C4-2B (cell line): Measurements from ENCODE around the gene RALB.
"Not testable (repeated sequence)": the region's sequence is repeated elsewhere in the genome, so short reads cannot be mapped to it uniquely, and the experiment has no call there.

ENCODE experiments used
- ZFX ChIP-seq: fragments of 450-650 bp; IDR thresholded peaks from 2 replicates; pipeline ENCODE4 v1.6.1; 2017
- TF ChIP-seq, protein P1 (sequence below): fragments of 450-650 bp; conservative IDR thresholded peaks from 2 replicates; pipeline ENCODE4 v1.5.1; 2017; ENCODE audit warnings: mild to moderate bottlenecking

DNA sequence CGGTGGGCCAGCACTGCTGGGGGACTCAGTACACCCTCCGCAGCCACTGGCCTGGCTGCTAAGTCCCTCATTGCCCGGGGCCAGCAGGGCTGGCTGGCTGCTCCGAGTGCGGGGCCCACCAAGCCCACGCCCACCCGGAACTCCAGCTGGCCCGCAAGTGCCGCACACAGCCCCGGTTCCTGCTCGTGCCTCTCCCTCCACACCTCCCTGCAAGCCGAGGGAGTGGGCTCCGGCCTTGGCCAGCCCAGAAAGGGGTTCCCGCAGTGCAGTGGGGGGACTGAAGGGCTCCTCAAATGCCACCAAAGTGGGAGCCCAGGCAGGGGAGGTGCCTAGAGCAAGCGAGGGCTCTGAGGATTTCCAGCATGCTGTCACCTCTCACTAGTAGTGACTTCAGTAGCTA lies 7.3 kb downstream of the RALB start:
- TF ChIP-seq, protein P1, sequence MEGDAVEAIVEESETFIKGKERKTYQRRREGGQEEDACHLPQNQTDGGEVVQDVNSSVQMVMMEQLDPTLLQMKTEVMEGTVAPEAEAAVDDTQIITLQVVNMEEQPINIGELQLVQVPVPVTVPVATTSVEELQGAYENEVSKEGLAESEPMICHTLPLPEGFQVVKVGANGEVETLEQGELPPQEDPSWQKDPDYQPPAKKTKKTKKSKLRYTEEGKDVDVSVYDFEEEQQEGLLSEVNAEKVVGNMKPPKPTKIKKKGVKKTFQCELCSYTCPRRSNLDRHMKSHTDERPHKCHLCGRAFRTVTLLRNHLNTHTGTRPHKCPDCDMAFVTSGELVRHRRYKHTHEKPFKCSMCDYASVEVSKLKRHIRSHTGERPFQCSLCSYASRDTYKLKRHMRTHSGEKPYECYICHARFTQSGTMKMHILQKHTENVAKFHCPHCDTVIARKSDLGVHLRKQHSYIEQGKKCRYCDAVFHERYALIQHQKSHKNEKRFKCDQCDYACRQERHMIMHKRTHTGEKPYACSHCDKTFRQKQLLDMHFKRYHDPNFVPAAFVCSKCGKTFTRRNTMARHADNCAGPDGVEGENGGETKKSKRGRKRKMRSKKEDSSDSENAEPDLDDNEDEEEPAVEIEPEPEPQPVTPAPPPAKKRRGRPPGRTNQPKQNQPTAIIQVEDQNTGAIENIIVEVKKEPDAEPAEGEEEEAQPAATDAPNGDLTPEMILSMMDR, result not testable (repeated sequence)
- not testable (repeated sequence) for TF ChIP-seq ZFX
